DOHH2 (cell line): ENCODE data around the gene BSN.

Source experiments
- CTCF ChIP-seq: fragments of 200-600 bp; sonication (generic); IDR thresholded peaks from one replicate; pipeline ENCODE4 v1.5.1; 2014; ENCODE audit warnings: antibody characterized with exemption, mild to moderate bottlenecking, low read depth, low read length; ENCODE audit not compliant: poor library complexity, severe bottlenecking
- EZH2phosphoT487 ChIP-seq: fragments of 200-600 bp; sonication (generic); IDR thresholded peaks from 2 replicates; pipeline ENCODE4 v1.6.1; 2017; ENCODE audit warnings: borderline replicate concordance, mild to moderate bottlenecking, antibody characterized with exemption, low read length, moderate library complexity, mixed read lengths

- TF ChIP-seq EZH2phosphoT487 (no peak), CTCF (no peak)
Observed at GRCh38 chr3:49717211-49717958, 163.1 kb downstream of the BSN start.
